NT2/D1 (cell line): ENCODE results near the gene OSBPL6.

Experiments used
- YY1 ChIP-seq: IDR thresholded peaks from 2 replicates; pipeline ENCODE4 v1.6.1; 2011; ENCODE audit not compliant: insufficient read length, insufficient read depth
- ZNF274 ChIP-seq: IDR thresholded peaks from 2 replicates; pipeline ENCODE4 v1.6.1; 2011; ENCODE audit warnings: mild to moderate bottlenecking, low read depth, low read length

DNA sequence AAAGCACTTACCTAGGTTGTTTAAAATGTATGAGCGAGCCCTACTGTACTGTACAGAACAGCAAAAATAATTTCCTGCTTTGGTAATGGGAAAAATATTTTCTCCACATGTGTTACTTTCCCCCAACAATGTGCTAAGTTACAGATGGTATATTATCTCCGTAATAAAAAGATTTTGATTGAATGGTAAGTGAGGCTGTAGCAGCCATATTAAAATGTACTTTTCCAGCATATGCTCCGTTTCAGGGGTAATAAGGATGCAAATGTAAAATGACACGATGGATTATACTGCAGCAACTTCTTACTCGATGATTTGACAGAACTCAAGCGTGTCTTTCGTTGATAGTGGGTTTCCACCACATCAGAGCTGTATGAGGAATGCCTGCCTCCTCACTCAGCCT, 50.5 kb downstream of the OSBPL6 start:
- TF ChIP-seq ZNF274 (no peak), YY1 (no peak)
